ENCODE data around the gene AP5B1. TPM values are rescaled to one million over a fixed set of nuclear protein-coding genes. Genes with fewer than 3 reads are reported as not detected.

Gene AP5B1
- total RNA-seq, 1 experiment from 2014 or later, result 24.2 TPM

DNA sequence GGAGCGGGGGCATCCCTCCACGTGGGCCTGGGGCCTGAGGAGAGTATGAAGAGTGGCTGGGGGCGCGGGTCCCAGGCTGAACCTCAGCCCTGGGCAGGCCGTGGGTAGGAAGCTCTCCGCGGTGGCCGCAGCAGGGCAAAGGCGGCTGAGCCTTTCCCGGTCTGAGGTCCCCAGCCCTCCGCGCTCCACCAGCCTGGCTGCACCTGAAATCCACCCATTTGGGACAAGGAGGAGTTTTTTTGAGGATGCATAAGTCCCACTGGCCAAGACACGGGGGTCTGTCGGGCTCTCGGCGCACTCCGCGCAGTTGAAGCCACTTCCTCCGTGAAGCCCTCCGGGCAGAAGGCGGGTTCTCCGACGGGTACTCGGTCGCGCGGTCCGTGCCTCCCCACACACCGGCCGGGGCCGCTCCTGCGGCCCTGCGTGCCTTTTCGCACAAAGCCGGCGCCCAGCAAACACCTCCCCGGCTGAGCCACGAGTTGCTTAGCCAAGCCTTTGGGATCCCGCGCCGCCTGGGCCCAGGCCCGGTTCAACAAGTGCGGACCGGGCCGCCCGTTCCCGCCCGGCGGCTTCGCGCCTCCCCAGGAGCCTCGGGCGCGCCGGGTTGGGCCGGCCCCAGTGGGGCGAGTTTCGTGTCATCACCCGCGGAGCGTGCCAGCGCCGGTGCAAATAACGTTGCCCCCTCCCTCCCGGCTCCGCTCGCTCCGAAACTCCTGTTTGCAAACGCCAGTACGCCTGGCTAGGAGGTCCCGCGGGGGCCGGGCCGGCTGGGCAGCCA lies 5.4 kb upstream of the AP5B1 start:
- ChIA-PET CTCF (interaction anchor here (0.6 kb wide), 1 partner anchor 125 kb away, joined by 3 read pairs; no protein-coding TSS in a partner anchor), POLR2A (ENCODE audit: unreplicated experiment) (interaction anchor here (0.8 kb wide), 1 partner anchor 171 kb away, joined by 5 read pairs; no protein-coding TSS in a partner anchor)
- H2AFZ ChIP-seq (ENCODE audit: low read length), result peak overlapping the region; percentile 77
- no peak; the same call in 1 of the 2 replicates for ATAC-seq
- H3K9me2 ChIP-seq (replicated peaks; ENCODE audit: low read length), result no peaks in the 10 kb centered on the region
- H3K9me3 ChIP-seq (ENCODE audit: low read length), result no peaks in the 10 kb centered on the region
- peak overlapping the region; percentile 63 for H3K4me3 ChIP-seq (ENCODE audit: low read length)
- no peak overlapping the region for H3K27ac ChIP-seq (ENCODE audit: low read length)
- H4K20me1 ChIP-seq (ENCODE audit: low read length), result peaks cover 19% of the 10 kb centered on the region; the same call in 1 of the 2 replicates
- H3K27me3 ChIP-seq (ENCODE audit: low read length), result no peaks in the 10 kb centered on the region; the same call in 1 of the 2 replicates
- intact Hi-C loops (cut with micrococcal nuclease), result no loop called here
- H3K79me2 ChIP-seq (ENCODE audit: low read length), result peaks cover 36% of the 10 kb centered on the region
- H3F3A ChIP-seq (ENCODE audit: low read length, unreplicated experiment), result no peaks in the 10 kb centered on the region
- H3K4me2 ChIP-seq (ENCODE audit: low read length), result peak overlapping the region; percentile 81
- H3K9ac ChIP-seq (ENCODE audit: low read length), result no peak overlapping the region
- DNase-seq, result no peak
- H3K4me1 ChIP-seq (ENCODE audit: insufficient read depth, low read length), result peaks cover 49% of the 10 kb centered on the region
- no peaks in the 10 kb centered on the region for H3K36me3 ChIP-seq (ENCODE audit: low read depth, low read length)
- TF ChIP-seq EZH2 (IDR thresholded peaks at IDR 0.05; ENCODE audit: low read length, unreplicated experiment) (no peak), EZH2phosphoT487 (IDR thresholded peaks at IDR 0.05; ENCODE audit: borderline replicate concordance, low read length) (no peak)
- TF ChIP-seq, protein P1, sequence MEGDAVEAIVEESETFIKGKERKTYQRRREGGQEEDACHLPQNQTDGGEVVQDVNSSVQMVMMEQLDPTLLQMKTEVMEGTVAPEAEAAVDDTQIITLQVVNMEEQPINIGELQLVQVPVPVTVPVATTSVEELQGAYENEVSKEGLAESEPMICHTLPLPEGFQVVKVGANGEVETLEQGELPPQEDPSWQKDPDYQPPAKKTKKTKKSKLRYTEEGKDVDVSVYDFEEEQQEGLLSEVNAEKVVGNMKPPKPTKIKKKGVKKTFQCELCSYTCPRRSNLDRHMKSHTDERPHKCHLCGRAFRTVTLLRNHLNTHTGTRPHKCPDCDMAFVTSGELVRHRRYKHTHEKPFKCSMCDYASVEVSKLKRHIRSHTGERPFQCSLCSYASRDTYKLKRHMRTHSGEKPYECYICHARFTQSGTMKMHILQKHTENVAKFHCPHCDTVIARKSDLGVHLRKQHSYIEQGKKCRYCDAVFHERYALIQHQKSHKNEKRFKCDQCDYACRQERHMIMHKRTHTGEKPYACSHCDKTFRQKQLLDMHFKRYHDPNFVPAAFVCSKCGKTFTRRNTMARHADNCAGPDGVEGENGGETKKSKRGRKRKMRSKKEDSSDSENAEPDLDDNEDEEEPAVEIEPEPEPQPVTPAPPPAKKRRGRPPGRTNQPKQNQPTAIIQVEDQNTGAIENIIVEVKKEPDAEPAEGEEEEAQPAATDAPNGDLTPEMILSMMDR (conservative IDR thresholded peaks at IDR 0.05; ENCODE audit: low read depth, low read length), result no peak
- no TSS peak for BruUV-seq (replicated peaks)

DNA sequence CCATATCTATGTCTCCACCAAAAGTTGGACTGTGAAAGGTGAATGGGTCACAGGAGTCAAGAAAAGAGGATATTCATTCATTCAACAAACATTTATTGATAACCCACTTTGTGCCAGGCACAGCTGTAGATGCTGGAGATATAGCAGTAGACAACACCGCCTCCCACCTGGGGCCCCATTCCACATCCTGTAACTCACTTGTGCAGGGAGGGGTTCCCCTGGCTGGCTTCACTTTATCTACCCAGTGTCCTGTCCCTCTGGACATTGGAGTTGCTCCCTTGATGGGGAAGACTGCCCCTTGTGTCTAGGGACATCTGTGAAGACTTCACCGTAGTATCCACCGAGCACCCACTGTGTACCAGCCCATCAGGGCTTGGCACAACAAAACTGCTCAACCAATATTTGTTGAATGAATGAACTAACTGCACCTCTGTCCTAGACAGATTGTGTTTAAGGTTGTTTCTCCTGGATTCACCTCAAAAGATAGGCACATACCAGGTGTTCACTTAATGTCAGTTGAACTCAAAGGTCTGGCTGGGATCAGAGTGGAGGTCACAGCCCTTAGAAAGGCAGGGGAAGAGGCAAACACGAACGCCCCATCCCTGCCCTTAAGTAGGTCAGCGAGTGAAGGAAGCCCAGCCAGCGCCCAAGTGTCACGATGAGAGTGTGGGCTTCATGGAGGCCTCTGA lies 4.7 kb upstream of the AP5B1 start:
- Histone ChIP-seq H2AFZ (ENCODE audit: low read length) (no peak overlapping the region), H3K4me3 (ENCODE audit: low read length) (no peak overlapping the region), H3F3A (ENCODE audit: low read length, unreplicated experiment) (no peaks in the 10 kb centered on the region), H3K4me1 (ENCODE audit: insufficient read depth, low read length) (peaks cover 41% of the 10 kb centered on the region), H3K9me3 (ENCODE audit: low read length) (no peaks in the 10 kb centered on the region), H3K27ac (ENCODE audit: low read length) (no peak overlapping the region), H3K9ac (ENCODE audit: low read length) (no peak overlapping the region), H3K79me2 (ENCODE audit: low read length) (peaks cover 30% of the 10 kb centered on the region), H4K20me1 (ENCODE audit: low read length) (peaks cover 18% of the 10 kb centered on the region; the same call in 1 of the 2 replicates), H3K9me2 (replicated peaks; ENCODE audit: low read length) (no peaks in the 10 kb centered on the region), H3K4me2 (ENCODE audit: low read length) (no peak overlapping the region), H3K27me3 (ENCODE audit: low read length) (no peaks in the 10 kb centered on the region; the same call in 1 of the 2 replicates), H3K36me3 (ENCODE audit: low read depth, low read length) (no peaks in the 10 kb centered on the region)
- BruUV-seq (replicated peaks), result no TSS peak
- CTCF ChIA-PET, result no interaction called here
- ATAC-seq, result no peak
- POLR2A ChIA-PET (ENCODE audit: unreplicated experiment), result no interaction called here
- intact Hi-C loops (cut with micrococcal nuclease), result no loop called here
- DNase-seq, result no peak
- TF ChIP-seq EZH2 (IDR thresholded peaks at IDR 0.05; ENCODE audit: low read length, unreplicated experiment) (no peak), EZH2phosphoT487 (IDR thresholded peaks at IDR 0.05; ENCODE audit: borderline replicate concordance, low read length) (no peak)
- TF ChIP-seq, protein P1 (conservative IDR thresholded peaks at IDR 0.05; ENCODE audit: low read depth, low read length), result no peak
